DOHH2 (cell line): ENCODE data around the gene DDX19B.
"Not testable (repeated sequence)": the region's sequence is repeated elsewhere in the genome, so short reads cannot be mapped to it uniquely, and the experiment has no call there.

Experiments used
- H3F3A ChIP-seq: fragments of 200-600 bp; sonication (generic), shearing (Covaris generic); 2 replicates; pipeline ENCODE4 v1.6.0; 2016; ENCODE audit warnings: antibody characterized with exemption, mild to moderate bottlenecking; ENCODE audit not compliant: control insufficient read depth, insufficient read depth
- H3K27ac ChIP-seq: fragments of 200-600 bp; sonication (generic); 2 replicates; pipeline ENCODE4 v1.5.1; 2014; ENCODE audit warnings: low read depth, mild to moderate bottlenecking, low read length, moderate library complexity
- H3K27me3 ChIP-seq: fragments of 200-600 bp; sonication (generic); 2 replicates; pipeline ENCODE4 v1.6.1; 2014; ENCODE audit warnings: mild to moderate bottlenecking, low read length, mixed read lengths; ENCODE audit not compliant: control insufficient read depth
- H3K36me3 ChIP-seq: fragments of 200-600 bp; sonication (generic); 2 replicates; pipeline ENCODE4 v1.6.1; 2014; ENCODE audit warnings: mild to moderate bottlenecking, low read length, moderate library complexity, mixed read lengths; ENCODE audit not compliant: control insufficient read depth
- H3K4me1 ChIP-seq: fragments of 200-600 bp; sonication (generic); 2 replicates; pipeline ENCODE4 v1.6.1; 2014; ENCODE audit warnings: mild to moderate bottlenecking, low read length, mixed read lengths; ENCODE audit not compliant: control insufficient read depth
- H3K4me2 ChIP-seq: fragments of 200-600 bp; sonication (generic); 2 replicates; pipeline ENCODE4 v1.6.0; 2014; ENCODE audit warnings: mild to moderate bottlenecking, low read length, moderate library complexity
- H3K4me3 ChIP-seq: fragments of 200-600 bp; sonication (generic); 2 replicates; pipeline ENCODE4 v1.5.1; 2014; ENCODE audit warnings: mild to moderate bottlenecking, low read length, mixed read lengths
- H3K79me2 ChIP-seq: fragments of 200-600 bp; sonication (generic); 2 replicates; pipeline ENCODE4 v1.6.1; 2014; ENCODE audit warnings: mild to moderate bottlenecking, low read length, mixed read lengths; ENCODE audit not compliant: control insufficient read depth
- H3K9me2 ChIP-seq: fragments of 200-600 bp; sonication (generic); replicated peaks from 2 replicates; pipeline ENCODE4 v1.6.1; 2014; ENCODE audit warnings: mild to moderate bottlenecking, low read length, mixed read lengths; ENCODE audit not compliant: control insufficient read depth
- H3K9me3 ChIP-seq: fragments of 200-600 bp; sonication (generic); 2 replicates; pipeline ENCODE4 v1.6.1; 2014; ENCODE audit warnings: antibody characterized with exemption, low read length, mixed read lengths; ENCODE audit not compliant: control insufficient read depth, insufficient read depth
- H4K20me1 ChIP-seq: fragments of 200-600 bp; sonication (generic); 2 replicates; pipeline ENCODE4 v1.6.0; 2014; ENCODE audit warnings: low read depth, mild to moderate bottlenecking, antibody characterized with exemption, low read length, moderate library complexity; ENCODE audit not compliant: control insufficient read depth, insufficient read depth
- EZH2phosphoT487 ChIP-seq: fragments of 200-600 bp; sonication (generic); IDR thresholded peaks from 2 replicates; pipeline ENCODE4 v1.6.1; 2017; ENCODE audit warnings: borderline replicate concordance, mild to moderate bottlenecking, antibody characterized with exemption, low read length, moderate library complexity, mixed read lengths
- TF ChIP-seq, protein P1 (sequence below): fragments of 200-600 bp; sonication (generic); IDR thresholded peaks from one replicate; pipeline ENCODE4 v1.5.1; 2014; ENCODE audit warnings: antibody characterized with exemption, mild to moderate bottlenecking, low read depth, low read length; ENCODE audit not compliant: poor library complexity, severe bottlenecking

Gene DDX19B

DNA sequence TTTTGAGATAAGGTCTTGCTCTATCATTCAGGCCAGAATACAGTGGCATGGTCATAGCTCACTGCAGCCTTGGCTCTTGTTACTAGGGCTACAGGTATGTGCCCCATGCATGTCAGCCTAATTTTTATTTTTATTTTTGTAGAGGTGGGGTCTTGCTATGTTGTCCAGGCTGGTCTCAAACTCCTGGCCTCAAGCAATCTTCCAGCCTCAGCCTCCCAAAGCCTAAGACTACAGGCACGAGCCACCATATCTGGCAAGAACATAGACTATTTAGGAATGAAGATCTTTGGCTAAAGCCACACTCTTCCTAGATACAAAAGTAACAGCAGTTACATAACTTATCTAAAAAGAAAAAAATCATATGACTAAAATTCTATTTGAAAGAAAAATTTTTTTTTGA, 32.1 kb downstream of the DDX19B start:
- no peaks in the 10 kb centered on the region for H3K79me2 ChIP-seq
- no peak overlapping the region for H3K27ac ChIP-seq
- H3K27me3 ChIP-seq: no peaks in the 10 kb centered on the region
- no peak overlapping the region for H3K4me3 ChIP-seq
- H3K4me1 ChIP-seq: no peaks in the 10 kb centered on the region
- peaks cover 38% of the 10 kb centered on the region for H3K36me3 ChIP-seq
- H3K9me2 ChIP-seq: no peaks in the 10 kb centered on the region
- H3K4me2 ChIP-seq: no peak overlapping the region
- H3K9me3 ChIP-seq: no peaks in the 10 kb centered on the region
- TF ChIP-seq, protein P1, sequence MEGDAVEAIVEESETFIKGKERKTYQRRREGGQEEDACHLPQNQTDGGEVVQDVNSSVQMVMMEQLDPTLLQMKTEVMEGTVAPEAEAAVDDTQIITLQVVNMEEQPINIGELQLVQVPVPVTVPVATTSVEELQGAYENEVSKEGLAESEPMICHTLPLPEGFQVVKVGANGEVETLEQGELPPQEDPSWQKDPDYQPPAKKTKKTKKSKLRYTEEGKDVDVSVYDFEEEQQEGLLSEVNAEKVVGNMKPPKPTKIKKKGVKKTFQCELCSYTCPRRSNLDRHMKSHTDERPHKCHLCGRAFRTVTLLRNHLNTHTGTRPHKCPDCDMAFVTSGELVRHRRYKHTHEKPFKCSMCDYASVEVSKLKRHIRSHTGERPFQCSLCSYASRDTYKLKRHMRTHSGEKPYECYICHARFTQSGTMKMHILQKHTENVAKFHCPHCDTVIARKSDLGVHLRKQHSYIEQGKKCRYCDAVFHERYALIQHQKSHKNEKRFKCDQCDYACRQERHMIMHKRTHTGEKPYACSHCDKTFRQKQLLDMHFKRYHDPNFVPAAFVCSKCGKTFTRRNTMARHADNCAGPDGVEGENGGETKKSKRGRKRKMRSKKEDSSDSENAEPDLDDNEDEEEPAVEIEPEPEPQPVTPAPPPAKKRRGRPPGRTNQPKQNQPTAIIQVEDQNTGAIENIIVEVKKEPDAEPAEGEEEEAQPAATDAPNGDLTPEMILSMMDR: no peak
- TF ChIP-seq EZH2phosphoT487: no peak
- no peaks in the 10 kb centered on the region for H3F3A ChIP-seq
- H4K20me1 ChIP-seq: no peaks in the 10 kb centered on the region

GRCh38 chr16:70331588-70332358, 32.8 kb downstream of the DDX19B start:
- H3K4me3 ChIP-seq: no peak overlapping the region
- H3F3A ChIP-seq: no peaks in the 10 kb centered on the region
- H3K27me3 ChIP-seq: no peaks in the 10 kb centered on the region
- no peaks in the 10 kb centered on the region for H3K4me1 ChIP-seq
- TF ChIP-seq, protein P1: peak; percentile 68
- no peak for TF ChIP-seq EZH2phosphoT487
- H4K20me1 ChIP-seq: no peaks in the 10 kb centered on the region
- H3K79me2 ChIP-seq: no peaks in the 10 kb centered on the region
- no peaks in the 10 kb centered on the region for H3K9me3 ChIP-seq
- no peak overlapping the region for H3K4me2 ChIP-seq
- no peak overlapping the region for H3K27ac ChIP-seq
- H3K36me3 ChIP-seq: peaks cover 38% of the 10 kb centered on the region
- no peaks in the 10 kb centered on the region for H3K9me2 ChIP-seq

DNA sequence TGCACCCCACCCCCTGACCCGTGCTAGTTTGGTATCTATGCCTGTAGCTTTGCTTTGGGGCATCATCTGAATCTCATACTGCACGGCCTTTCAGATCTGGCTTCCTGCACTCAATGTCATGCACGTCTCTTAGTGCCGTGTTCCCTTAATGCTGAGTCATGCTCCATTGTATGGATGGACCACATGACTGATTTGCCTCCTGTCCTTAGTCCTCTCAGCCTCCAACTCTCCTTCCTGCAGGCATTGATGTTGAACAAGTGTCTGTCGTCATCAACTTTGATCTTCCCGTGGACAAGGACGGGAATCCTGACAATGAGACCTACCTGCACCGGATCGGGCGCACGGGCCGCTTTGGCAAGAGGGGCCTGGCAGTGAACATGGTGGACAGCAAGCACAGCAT, 33.7 kb downstream of the DDX19B start:
- not testable (repeated sequence) for H3K4me1 ChIP-seq, H3K27ac ChIP-seq, H3K4me3 ChIP-seq, H3K9me3 ChIP-seq, H3K27me3 ChIP-seq, H3K4me2 ChIP-seq, H3F3A ChIP-seq, H4K20me1 ChIP-seq, H3K9me2 ChIP-seq, H3K79me2 ChIP-seq
- H3K36me3 ChIP-seq: peaks cover 38% of the 10 kb centered on the region

DNA sequence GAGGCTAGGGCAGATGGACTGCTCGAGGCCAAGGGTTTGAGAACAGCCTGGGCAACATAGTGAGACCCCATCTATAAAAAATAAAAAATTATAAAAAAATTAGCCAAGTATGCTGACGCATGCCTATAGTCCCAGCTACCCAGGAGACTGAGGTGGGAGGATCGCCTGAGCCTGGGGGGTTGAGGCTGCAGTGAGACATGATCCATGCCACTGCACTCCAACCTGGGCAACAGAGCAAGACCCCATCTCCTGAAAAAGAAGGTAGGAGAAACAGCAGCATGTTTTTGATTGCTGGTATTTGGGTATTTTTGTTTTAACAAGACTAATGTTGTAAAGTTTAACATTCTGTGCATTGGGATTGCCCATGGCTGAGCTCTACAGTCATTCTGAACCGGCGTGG, 38.8 kb downstream of the DDX19B start:
- Histone ChIP-seq H3K4me2 (no peak overlapping the region), H3K4me1 (peaks cover 7% of the 10 kb centered on the region), H3K27me3 (no peaks in the 10 kb centered on the region), H3K9me2 (no peaks in the 10 kb centered on the region), H3K27ac (no peak overlapping the region), H3K9me3 (no peaks in the 10 kb centered on the region), H3F3A (0 out of 2 replicates have a peak, but pooled peaks cover 2% of the 10 kb centered on the region), H3K36me3 (peaks cover 28% of the 10 kb centered on the region), H3K4me3 (no peak overlapping the region), H3K79me2 (no peaks in the 10 kb centered on the region), H4K20me1 (no peaks in the 10 kb centered on the region)
- TF ChIP-seq, protein P1: no peak
- TF ChIP-seq EZH2phosphoT487: no peak
